OCI-M2 (cell line): ENCODE data around the gene TDRD7.
A peak's percentile ranks its signal among the peaks of the same experiment; 100 is the strongest.

Experiments used
- DNase-seq: peaks from one replicate; lab custom pipeline; 2025; ENCODE audit not compliant: unreplicated experiment; lab: John Stamatoyannopoulos, UW

TDRD7 gene

GRCh38 chr9:97386733-97387503 lies 25.0 kb upstream of the TDRD7 start:
- DNase-seq, result peak; percentile 3

- no peak for DNase-seq
Observed at GRCh38 chr9:97387504-97387886, 24.4 kb upstream of the TDRD7 start.

GRCh38 chr9:97387936-97388684 lies 23.8 kb upstream of the TDRD7 start:
- DNase-seq, result no peak

GRCh38 chr9:97388721-97389238 lies 23.1 kb upstream of the TDRD7 start:
- no peak for DNase-seq

GRCh38 chr9:97389249-97389648 lies 22.6 kb upstream of the TDRD7 start:
- no peak for DNase-seq

- DNase-seq, result no peak
Observed at GRCh38 chr9:97390791-97391406, 21.0 kb upstream of the TDRD7 start.

GRCh38 chr9:97394881-97395280 lies 17.0 kb upstream of the TDRD7 start:
- no peak for DNase-seq

- no peak for DNase-seq
Observed at GRCh38 chr9:97395745-97396144, 16.2 kb upstream of the TDRD7 start.

- DNase-seq, result no peak
Observed at GRCh38 chr9:97396256-97396655, 15.6 kb upstream of the TDRD7 start.

- DNase-seq, result no peak
Observed at GRCh38 chr9:97397220-97397619, 14.7 kb upstream of the TDRD7 start.

GRCh38 chr9:97398999-97399758 lies 12.7 kb upstream of the TDRD7 start:
- DNase-seq, result no peak

- no peak for DNase-seq
Observed at GRCh38 chr9:97403746-97404316, 8.1 kb upstream of the TDRD7 start.

- no peak for DNase-seq
Observed at GRCh38 chr9:97405551-97405950, 6.3 kb upstream of the TDRD7 start.

- no peak for DNase-seq
Observed at GRCh38 chr9:97406620-97407177, 5.2 kb upstream of the TDRD7 start.

- DNase-seq, result no peak
Observed at GRCh38 chr9:97408562-97408961, 3.3 kb upstream of the TDRD7 start.

- no peak for DNase-seq
Observed at GRCh38 chr9:97411440-97411788, 482 bp upstream of the TDRD7 start.

- no peak for DNase-seq
Observed at GRCh38 chr9:97412626-97413385, 910 bp downstream of the TDRD7 start.

- no peak for DNase-seq
Observed at GRCh38 chr9:97413462-97413861, 1.6 kb downstream of the TDRD7 start.

GRCh38 chr9:97415146-97415545 lies 3.2 kb downstream of the TDRD7 start:
- no peak for DNase-seq

GRCh38 chr9:97418880-97419279 lies 7.0 kb downstream of the TDRD7 start:
- no peak for DNase-seq
